Measurements from ENCODE around the gene ANKRD63. TPM values are rescaled to one million over a fixed set of nuclear protein-coding genes. Genes with fewer than 3 reads are reported as not detected.
A peak's percentile ranks its signal among the peaks of the same experiment; 100 is the strongest.

The ANKRD63 gene
- total and polyA plus RNA-seq, 9 of the 15 experiments (the other 6 are each of a cell fraction or from before 2014, with no cell fraction given), result 1.3 to 2.0 (median 1.8) TPM; not detected in 6

DNA sequence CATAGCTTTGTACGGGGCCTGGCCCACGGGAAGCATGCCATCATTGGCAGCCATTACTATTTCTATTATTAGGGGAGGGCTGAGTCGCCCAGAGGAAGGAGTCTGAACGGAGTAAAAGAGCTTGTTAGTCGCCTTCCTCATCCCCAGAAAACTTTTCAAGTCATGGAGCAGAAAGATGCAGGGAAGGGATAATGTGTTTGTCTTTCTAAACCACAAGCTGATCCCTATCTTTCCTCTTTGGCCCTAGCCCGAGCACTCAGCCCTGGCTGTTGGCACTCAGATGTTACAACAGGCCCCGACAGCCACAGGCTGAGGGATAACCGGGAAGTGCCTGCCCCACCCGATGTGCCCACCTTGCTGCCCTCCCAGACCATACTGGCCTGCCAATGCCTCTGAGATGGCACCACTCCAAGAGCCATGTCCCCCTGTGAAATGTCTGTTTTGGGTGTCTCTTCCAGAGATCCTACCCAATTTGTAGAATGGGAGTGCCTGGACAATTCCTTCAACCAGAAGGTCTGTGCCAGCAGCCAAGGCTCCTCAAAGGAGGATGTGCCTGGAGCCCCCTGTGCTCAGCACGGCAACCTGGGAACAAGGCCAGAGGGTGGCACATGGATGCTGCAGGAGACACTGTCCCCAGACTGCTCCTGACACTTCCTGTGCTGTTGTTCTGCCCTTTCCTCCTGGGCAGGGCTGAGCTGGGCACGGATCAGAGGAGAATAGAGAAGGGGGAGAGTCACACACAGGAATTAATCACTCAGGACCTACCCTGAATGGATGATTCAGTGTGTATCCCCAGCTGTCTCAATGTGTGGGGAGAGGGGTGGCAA is 33.2 kb downstream of the ANKRD63 start (continued):
- TF ChIP-seq NR1H2 (CRISPR knock-in tag; IDR thresholded peaks at IDR 0.05) (no peak), ZNF507 (tag; conservative IDR thresholded peaks at IDR 0.05) (no peak), CBFB (CRISPR knock-in tag; IDR thresholded peaks at IDR 0.05) (0 out of 2 replicates have a peak, but pooled peaks have one; percentile 16), MLLT1 (IDR thresholded peaks at IDR 0.05) (peak in 1 of 2 experiments; percentile 56; a peak in 1 of 4 replicates), BMI1 (IDR thresholded peaks at IDR 0.05; ENCODE audit: low read length) (no peak), CBX3 (IDR thresholded peaks at IDR 0.05; ENCODE audit: borderline replicate concordance in 1 of 2, low read length in 2 of 2) (no peak), RREB1 (CRISPR knock-in tag; IDR thresholded peaks at IDR 0.05) (0 out of 2 replicates have a peak, but pooled peaks have one; percentile 47), ZNF217 (CRISPR knock-in tag; IDR thresholded peaks at IDR 0.05) (no peak), RBM25 (IDR thresholded peaks at IDR 0.05; ENCODE audit: low read depth, low read length, severe bottlenecking) (no peak), SMARCE1 (IDR thresholded peaks at IDR 0.05) (peak; percentile 68; the same call in 1 of the 2 replicates), MAFG (tag; conservative IDR thresholded peaks at IDR 0.05) (no peak), ARNT (IDR thresholded peaks at IDR 0.05) (no peak), ARID1B (IDR thresholded peaks at IDR 0.05) (peak; percentile 22; the same call in 1 of the 2 replicates)

Measured in K562 (cell line).